NOMO-1 treated with dmso at 0.1 percent for 144 hours (cell line): ENCODE data around the gene NAT10.
"Not testable (repeated sequence)": the region's sequence is repeated elsewhere in the genome, so short reads cannot be mapped to it uniquely, and the experiment has no call there.

Experiments
- DNase-seq: peaks from one replicate; lab custom pipeline; 2025; ENCODE audit not compliant: unreplicated experiment; lab: John Stamatoyannopoulos, UW

Gene NAT10

GRCh38 chr11:34166806-34167740 is 61.6 kb downstream of the NAT10 start:
- DNase-seq = no peak

DNA sequence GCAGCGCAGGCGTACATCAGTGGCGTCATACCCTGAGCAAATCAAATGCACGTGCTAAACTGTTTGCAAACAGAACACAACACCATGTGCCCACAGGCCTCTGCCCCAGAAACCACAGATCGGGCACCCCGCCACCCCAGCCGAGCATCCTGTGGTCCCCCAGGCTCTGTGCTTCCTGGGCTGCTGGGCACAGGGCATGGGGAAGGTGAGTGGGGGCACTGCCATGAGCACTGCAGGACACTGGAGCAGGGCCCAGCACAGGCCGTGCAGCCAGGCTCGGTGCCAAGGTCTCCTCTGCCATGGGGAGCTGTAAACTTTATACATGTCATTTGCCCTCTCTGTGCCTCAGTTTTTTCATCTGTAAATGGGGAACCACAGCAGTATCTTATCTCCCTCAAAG is 62.5 kb downstream of the NAT10 start:
- DNase-seq = no peak

DNA sequence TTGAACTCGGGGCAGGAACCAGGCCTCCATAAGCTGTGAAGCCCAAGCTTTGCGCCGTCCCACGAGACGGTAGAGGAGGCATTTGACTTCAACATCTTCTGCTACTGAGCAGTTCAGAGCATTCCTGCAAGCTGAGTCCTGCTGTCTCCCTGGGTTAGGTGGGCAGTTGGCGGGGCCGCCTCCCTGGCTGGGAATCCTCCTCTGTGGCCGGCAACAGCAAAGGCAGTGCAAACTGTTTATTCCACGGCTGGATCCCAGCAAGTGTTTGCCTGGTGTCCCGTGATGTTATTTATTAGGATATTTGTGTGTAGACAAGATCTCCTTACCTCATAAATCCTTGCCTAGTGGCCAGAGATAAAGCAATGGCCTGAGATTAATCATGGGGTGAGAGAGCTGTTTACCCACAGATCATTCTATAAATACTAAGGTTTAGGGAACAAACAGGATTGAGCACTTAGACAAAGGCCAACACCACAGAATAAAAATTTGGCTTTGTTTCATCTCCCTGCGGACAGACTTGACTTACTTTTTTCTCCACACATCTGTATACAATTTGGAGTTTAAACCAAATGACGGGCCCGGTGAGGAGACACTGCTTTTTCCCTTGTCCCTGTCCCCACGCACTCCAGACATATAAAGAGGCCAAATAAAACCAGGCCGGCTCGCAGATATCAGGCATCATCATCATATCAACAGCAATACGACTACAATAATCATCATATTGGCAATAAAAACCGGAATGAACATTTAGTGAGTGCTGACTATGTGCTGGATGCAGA is 63.4 kb downstream of the NAT10 start:
- DNase-seq = no peak

DNA sequence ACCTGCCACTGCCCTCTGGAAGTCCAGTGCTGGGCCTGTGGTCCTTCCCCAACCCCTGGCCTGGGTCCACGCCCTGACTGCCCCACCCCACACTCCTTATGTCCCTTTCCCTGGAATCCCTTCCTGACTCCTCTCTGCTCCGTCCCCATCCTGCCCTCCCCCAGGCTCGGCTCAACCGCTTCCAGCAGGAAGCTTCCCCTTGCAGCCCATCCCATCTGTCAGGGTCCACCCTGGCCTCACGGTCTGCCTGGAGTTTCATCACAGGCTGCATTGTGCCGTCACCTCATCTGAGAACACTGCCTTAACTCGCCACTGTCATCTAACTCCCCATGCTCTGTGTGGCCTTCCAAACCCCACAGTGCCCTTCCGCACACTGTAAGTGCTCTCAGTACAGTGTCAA is 64.3 kb downstream of the NAT10 start:
- no peak for DNase-seq

DNA sequence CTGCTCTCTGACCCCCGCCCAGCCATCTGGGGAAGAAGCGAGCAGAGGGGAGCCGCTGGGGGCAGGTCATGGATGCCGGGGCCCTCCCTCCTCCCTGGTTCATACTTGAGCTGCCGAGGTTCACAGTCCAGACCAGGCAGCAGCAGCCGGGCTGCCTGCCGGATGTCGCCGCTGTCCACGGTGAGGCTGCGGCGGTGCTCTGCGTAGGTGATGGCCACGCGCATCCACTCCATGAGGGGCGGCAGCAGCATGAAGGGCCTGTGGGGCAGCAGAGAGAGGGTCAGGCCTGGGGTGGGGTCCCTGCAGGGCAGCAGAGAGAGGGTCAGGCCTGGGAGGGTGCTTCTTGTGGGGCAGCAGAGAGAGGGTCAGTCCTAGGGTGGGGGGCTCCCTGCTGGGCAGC is 67.6 kb downstream of the NAT10 start:
- DNase-seq = no peak

- DNase-seq = peak; percentile 61
Observed at GRCh38 chr11:34174412-34175041, 69.1 kb downstream of the NAT10 start.

DNA sequence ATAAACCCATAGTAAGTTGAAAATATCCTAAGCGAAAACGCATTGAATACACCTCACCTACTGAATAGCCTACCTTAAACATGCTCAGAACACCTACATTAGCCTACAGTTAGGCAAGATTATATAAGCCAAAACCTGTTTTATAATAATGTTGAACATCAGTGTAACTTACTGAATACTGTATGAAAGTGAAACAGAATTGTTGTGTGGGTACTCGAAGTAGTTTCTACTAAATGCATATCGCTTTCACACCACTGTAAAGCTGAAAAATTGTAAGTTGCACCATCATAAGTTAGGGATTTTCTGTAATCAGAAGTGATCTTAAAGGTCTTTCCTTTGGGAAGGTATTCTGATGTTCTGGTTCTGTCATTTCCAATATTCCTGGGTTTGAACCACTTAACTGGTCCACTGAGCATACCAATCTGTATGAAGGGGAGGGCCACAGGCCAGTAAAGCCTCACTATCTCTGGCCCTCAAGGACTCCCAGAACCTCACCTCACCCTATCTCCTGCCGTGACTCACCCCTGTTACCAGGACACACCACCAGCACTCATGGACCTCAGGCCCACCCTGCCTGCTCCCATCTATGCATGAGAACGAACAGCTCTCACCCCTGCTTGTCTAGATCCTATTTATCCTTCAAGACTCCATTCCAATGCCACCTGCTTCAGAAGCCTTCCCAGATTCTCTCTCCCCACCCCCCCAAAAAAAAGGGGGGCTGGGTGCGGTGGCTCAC is 70.0 kb downstream of the NAT10 start:
- DNase-seq = no peak

DNA sequence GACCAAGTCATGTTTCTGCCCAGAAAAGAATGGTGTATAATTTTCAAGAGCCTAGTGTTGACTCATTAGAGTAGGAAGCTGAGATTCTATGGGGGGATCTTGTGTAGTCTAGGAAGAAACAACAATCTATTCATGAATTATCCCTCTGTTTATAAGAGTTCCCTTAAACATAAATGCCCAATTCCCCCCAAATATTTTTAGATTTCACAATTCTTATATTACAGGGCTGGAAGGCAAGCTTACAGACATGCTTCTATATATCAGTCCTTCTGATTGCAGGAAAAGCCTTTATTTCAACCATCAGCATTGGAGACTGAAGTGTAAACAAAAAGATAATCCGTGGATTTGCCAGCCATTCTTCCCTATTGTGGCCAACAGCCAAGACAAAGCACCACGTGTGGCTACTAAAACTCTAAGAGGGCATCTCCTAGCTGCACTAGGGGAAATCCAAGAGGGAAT is 71.4 kb downstream of the NAT10 start:
- no peak for DNase-seq

DNA sequence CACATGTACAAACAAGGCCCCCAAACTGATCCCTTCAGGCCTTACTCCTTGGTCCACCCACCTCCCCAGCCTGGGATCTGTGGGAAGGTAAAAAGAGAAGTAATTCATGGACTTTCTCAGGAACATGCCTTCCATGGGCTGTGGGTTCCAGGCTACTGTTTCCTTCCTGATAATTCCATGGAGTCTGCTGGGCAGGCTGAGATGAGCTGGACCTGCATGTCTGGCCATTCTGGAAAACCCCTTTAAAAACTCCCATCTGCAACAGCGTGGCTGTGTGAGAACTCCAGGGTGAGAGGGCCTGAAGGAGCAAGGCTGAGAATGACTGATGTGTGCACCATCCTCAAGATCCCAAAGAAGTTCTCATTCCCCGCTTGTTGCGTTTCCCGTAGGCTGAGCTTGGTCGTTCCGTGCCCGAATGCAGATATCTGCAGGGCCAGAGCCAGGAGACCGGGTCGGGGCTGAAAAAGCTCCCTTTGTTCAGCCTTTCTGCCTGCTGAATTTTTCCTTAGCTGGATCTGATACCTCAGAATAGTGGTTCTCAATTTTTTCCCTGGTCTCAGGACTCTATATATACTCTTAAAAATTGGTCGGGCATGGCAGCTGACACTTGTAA is 72.9 kb downstream of the NAT10 start:
- no peak for DNase-seq

GRCh38 chr11:34179026-34179675 is 73.7 kb downstream of the NAT10 start:
- DNase-seq = no peak

DNA sequence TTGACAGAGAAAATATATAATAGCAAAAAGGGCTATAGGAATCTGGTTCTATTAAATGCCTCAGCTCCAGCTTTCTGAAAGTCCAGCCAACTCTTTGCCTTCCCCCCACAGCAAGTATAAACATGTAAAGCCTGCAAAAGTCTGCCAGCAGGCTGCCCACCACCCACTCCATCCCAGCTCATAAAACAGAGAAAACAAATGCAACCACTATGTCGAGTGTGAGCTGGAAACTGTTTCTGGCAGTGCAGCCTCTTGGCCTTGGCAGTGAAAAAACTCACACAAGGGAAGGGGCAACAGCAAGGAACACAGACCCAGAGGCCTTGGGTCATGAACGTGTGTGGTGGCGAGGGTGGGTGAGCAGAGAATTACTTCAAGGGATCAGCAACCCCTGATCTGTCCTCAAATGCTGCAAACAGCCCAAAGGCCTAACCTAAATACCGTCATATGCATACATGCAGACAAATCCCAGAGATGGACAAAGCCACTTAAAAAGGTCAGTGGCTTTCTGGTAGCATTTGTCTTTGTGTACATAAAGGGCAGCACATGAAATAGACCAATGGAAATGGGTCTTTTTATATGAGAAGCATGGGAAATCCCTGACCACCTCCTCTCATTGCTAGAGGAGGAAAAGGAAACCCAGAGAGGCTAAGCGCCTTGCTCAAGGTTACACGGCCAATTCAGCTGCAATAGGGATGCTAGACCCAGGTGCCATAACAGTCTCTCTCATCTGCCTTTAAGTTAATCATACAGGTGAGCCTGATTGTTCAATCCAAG is 74.8 kb downstream of the NAT10 start:
- DNase-seq = no peak

GRCh38 chr11:34180814-34181165 is 75.4 kb downstream of the NAT10 start:
- DNase-seq = not testable (repeated sequence)

DNA sequence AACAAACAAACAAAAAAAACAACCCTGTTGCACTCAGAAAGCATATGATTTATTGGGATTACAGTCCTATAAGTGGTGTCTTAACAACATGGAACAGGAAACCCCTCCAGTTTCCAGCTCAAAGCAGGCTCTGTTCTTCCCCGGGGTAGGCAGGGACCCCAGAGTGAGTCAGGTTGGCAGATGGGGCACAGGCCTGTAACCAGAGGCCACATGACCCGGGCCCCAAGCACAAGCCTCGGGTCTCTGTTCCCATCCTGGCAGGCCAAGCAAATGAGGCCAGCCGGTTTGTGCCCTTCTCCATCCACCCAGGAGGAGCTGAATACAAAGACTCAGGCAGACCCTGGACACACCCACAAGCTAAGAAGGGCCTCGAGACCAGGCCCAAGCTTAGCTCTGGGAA is 75.8 kb downstream of the NAT10 start:
- DNase-seq = no peak

DNA sequence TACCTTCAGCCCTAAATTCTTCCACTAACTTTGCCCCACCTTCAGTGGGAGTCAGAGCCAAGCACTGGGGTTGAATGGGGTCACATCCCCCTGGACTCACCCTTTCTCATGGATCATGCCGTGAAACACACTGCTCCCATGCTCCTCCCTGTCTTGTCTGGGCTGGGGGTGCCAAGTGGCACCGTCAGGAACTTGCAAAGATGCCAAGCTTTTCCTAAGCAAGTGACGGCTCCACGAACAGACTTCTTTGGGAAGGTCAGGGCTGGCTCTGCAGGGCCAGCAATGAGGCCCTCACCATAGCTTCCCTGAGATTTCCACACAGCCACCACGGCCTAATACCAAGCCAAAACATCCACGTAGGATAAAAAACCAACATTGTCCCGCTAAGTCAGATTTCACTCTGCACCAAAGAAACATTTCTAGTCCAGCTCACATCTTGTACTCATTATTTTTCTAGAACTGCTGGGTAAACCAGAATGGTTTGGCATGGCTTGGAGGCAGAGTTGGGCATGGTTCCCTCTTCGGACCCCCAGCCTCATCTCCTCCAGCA is 76.5 kb downstream of the NAT10 start:
- DNase-seq = no peak

DNA sequence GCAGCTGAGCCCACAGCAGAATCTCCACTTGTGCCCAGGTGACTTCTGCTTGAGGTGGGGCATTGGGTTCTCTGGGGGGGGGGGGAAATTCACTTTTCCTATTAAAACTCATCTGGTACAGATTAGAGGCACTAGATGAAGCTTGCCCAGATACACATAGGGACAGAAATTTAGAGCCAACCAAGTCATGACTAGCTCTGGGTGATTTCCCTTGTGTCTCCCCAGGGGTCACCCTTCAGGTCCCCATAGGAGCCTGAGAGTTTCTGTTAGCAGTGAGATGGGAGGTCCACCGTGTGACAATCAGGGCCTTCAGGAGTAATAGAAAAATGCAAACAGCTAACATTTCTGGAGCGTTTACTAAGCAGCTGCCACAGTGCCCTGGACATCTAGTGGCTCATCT is 77.0 kb downstream of the NAT10 start:
- DNase-seq = no peak

DNA sequence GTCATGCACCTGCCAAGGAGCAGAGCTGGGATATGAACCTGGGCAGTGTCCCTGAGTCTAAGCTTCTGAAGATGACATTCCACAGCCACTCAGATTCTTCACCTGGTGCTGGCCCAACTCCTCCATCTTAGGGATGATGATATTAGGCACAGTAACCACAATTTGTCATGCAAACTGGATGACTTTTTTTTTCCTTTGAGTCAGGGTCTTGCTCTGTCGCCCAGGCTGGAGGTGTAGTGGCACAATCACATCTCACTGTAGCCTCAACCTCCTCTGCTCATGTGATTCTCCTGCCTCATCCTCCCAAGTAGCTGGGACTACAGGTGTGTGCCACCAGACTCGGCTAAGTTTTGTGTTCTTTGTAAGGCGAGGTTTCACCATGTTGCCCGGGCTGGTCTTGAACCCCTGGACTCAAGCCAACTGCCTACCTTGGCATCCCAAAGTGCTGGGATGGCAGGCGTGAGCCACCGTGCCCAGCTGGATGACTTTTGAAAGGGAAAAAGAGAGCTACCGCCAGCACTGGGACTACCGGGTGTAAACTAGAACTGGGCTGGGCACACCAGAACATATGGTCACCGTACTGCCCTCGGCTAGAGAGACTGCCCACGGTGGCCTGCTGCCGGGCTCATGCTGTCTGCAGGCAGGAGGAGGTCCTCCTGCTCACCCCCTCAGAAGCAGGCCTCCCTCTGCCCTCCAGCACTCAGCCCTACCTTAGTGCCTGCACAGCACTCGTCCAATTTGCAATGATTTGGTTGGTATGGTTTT is 77.7 kb downstream of the NAT10 start:
- no peak for DNase-seq

DNA sequence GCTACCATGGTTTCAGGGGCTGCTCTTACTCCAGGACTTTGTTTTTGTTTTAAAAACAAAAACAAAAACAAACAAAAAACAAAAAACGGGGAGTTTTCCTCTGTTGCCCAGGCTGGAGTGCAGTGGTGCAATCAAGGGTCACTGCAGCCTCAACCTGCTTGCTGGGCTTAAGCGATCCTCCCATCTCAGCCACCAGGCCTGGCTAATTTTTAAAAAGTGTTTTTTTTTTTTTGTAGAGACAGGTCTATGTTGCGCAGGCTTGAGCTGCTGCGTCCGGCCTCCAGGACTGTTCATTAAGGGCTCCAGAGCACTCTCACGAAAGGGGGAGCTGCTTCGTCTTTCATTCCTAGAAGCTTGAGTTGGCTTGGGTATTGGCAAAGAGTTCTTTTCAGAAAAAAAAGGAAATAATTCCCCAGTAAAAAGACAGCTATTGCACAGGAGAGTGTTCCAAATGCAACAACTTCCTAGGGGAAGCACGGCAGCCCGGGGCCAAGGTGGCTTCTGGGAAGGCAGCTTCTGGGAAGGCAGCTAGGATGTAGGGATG is 78.5 kb downstream of the NAT10 start:
- DNase-seq = no peak

- no peak for DNase-seq
Observed at GRCh38 chr11:34184505-34185015, 79.1 kb downstream of the NAT10 start.
